Measurements from ENCODE around the gene GAL.

Gene GAL

GRCh38 chr11:68659158-68659921 lies 25.0 kb upstream of the GAL start:
- peak; percentile 81 for DNase-seq (ENCODE audit: low read depth)
- H3K4me3 ChIP-seq (ENCODE audit: control insufficient read depth, low read depth, low read length), result no peak overlapping the region
- TF ChIP-seq CTCF (IDR thresholded peaks at IDR 0.05; ENCODE audit: control insufficient read depth, insufficient read depth, low read depth, low read length, missing control alignments), result no peak

GRCh38 chr11:68660066-68660810 lies 24.1 kb upstream of the GAL start:
- TF ChIP-seq CTCF (IDR thresholded peaks at IDR 0.05; ENCODE audit: control insufficient read depth, insufficient read depth, low read depth, low read length, missing control alignments), result no peak
- no peak for DNase-seq (ENCODE audit: low read depth)

GRCh38 chr11:68661014-68661413 lies 23.3 kb upstream of the GAL start:
- DNase-seq (ENCODE audit: low read depth), result no peak
- no peak for TF ChIP-seq CTCF (IDR thresholded peaks at IDR 0.05; ENCODE audit: control insufficient read depth, insufficient read depth, low read depth, low read length, missing control alignments)
- H3K4me3 ChIP-seq (ENCODE audit: control insufficient read depth, low read depth, low read length), result no peak overlapping the region

More at GRCh38 chr11:68660066-68660810, 24.1 kb upstream of the GAL start:
- H3K4me3 ChIP-seq (ENCODE audit: control insufficient read depth, low read depth, low read length), result no peak overlapping the region

- TF ChIP-seq CTCF (IDR thresholded peaks at IDR 0.05; ENCODE audit: control insufficient read depth, insufficient read depth, low read depth, low read length, missing control alignments), result no peak
- no peak overlapping the region for H3K4me3 ChIP-seq (ENCODE audit: control insufficient read depth, low read depth, low read length)
- DNase-seq (ENCODE audit: low read depth), result no peak
Observed at GRCh38 chr11:68661697-68662603, 22.4 kb upstream of the GAL start.

GRCh38 chr11:68663482-68664010 lies 20.8 kb upstream of the GAL start:
- no peak for DNase-seq (ENCODE audit: low read depth)
- H3K4me3 ChIP-seq (ENCODE audit: control insufficient read depth, low read depth, low read length), result no peak overlapping the region
- no peak for TF ChIP-seq CTCF (IDR thresholded peaks at IDR 0.05; ENCODE audit: control insufficient read depth, insufficient read depth, low read depth, low read length, missing control alignments)

- no peak overlapping the region for H3K4me3 ChIP-seq (ENCODE audit: control insufficient read depth, low read depth, low read length)
- no peak for TF ChIP-seq CTCF (IDR thresholded peaks at IDR 0.05; ENCODE audit: control insufficient read depth, insufficient read depth, low read depth, low read length, missing control alignments)
- DNase-seq (ENCODE audit: low read depth), result no peak
Observed at GRCh38 chr11:68664141-68664540, 20.2 kb upstream of the GAL start.
